K562 (cell line): ENCODE measurements around the gene DUOX2. TPM values are rescaled to one million over a fixed set of nuclear protein-coding genes. Genes with fewer than 3 reads are reported as not detected.
A peak's percentile ranks its signal among the peaks of the same experiment; 100 is the strongest.

Experiments
- ATAC-seq: fragments of 200-7000 bp; cut with Tn5 transposase; 3 replicates; pipeline ENCODE4 v1.9.1; 2020; ENCODE audit warnings: moderate library complexity
- BruUV-seq: library from RNA; stranded (reverse); fragments of 400-500 nt; replicated peaks from 2 replicates; lab custom pipeline; 2021; lab: Mats Ljungman, UMichigan
- CTCF ChIA-PET: fragments of 300-600 bp; formaldehyde crosslinking; extraction: SDS; loops from one replicate; lab custom pipeline; 2021; ENCODE audit warnings: low intra/inter-chr PET ratio; lab: Yijun Ruan, JAX
- POLR2A ChIA-PET: fragments of 300-600, 350-650 bp; sonication (Branson Sonifier 250); formaldehyde crosslinking; extraction: SDS; loops from one replicate; lab custom pipeline; 2021; ENCODE audit warnings: antibody characterized with exemption, inconsistent platforms; lab: Yijun Ruan, JAX
- DNase-seq, 4 experiments: peaks; one replicate each; pipeline versions ENCODE4 v3.0.0 to v3.0.0-alpha.2; 2011 to 2018; ENCODE audit warnings: low spot score in 3 of 4, mixed read lengths in 3 of 4; ENCODE audit errors: extremely low read depth in 1 of 4
- FAIRE-seq: peaks from 2 replicates; lab custom pipeline; 2011; peaks lifted over from hg19 to GRCh38; lab: Jason Lieb, UNC
- H2AFZ ChIP-seq: 2 replicates; pipeline ENCODE4 v1.6.0; 2011; ENCODE audit warnings: low read depth, low read length, control low read depth, inconsistent platforms
- H3K27ac ChIP-seq: fragments of 200-600 bp; 3 replicates; pipeline ENCODE4 v1.8.0; 2011; ENCODE audit warnings: low read depth, mild to moderate bottlenecking, control low read depth, inconsistent platforms, low read length, moderate library complexity, mixed read lengths; ENCODE audit errors: extremely low read depth
- H3K27me3 ChIP-seq, 2 experiments: fragments of 300-600 bp in 1 of 2; 2 replicates in 1 of 2; 3 replicates in 1 of 2; pipeline versions ENCODE4 v1.6.0 to v1.8.0; 2011; ENCODE audit warnings: inconsistent platforms in 2 of 2, low read length in 2 of 2, mild to moderate bottlenecking in 1 of 2, mixed read lengths in 1 of 2, moderate library complexity in 1 of 2; ENCODE audit not compliant: control insufficient read depth in 2 of 2, insufficient read depth in 2 of 2
- H3K36me3 ChIP-seq: fragments of 300-600 bp; 3 replicates; pipeline ENCODE4 v1.8.0; 2011; ENCODE audit warnings: mild to moderate bottlenecking, low read length, inconsistent platforms; ENCODE audit not compliant: control insufficient read depth, insufficient read depth
- H3K4me1 ChIP-seq, 2 experiments: fragments of 200-600 bp in 1 of 2; replicated peaks in 1 of 2; 2 replicates in 1 of 2; 3 replicates in 1 of 2; pipeline versions ENCODE4 v1.5.1 to v1.8.0; 2011; ENCODE audit warnings: inconsistent platforms in 2 of 2, low read length in 2 of 2, mild to moderate bottlenecking in 1 of 2, mixed read lengths in 1 of 2, moderate library complexity in 1 of 2; ENCODE audit not compliant: control insufficient read depth in 2 of 2, insufficient read depth in 2 of 2
- H3K4me2 ChIP-seq: 2 replicates; pipeline ENCODE4 v1.6.1; 2011; ENCODE audit warnings: low read length, control low read depth, inconsistent platforms, mixed read lengths; ENCODE audit not compliant: insufficient read depth
- H3K4me3 ChIP-seq: fragments of 200-600 bp; sonication (generic), shearing (Covaris generic); 2 replicates; pipeline ENCODE4 v1.5.1; 2016; ENCODE audit warnings: control low read depth, inconsistent platforms
- H3K79me2 ChIP-seq: fragments of 200-600 bp; 3 replicates; pipeline ENCODE4 v1.8.0; 2011; ENCODE audit warnings: low read length, inconsistent platforms; ENCODE audit not compliant: control insufficient read depth, insufficient read depth
- H3K9ac ChIP-seq, 2 experiments: 2 replicates each; pipeline versions ENCODE4 v1.6.0 to v1.6.1; 2011; ENCODE audit warnings: low read depth in 2 of 2, low read length in 2 of 2, control low read depth in 1 of 2, inconsistent platforms in 1 of 2, mild to moderate bottlenecking in 1 of 2, mixed read lengths in 1 of 2; ENCODE audit not compliant: insufficient read depth in 1 of 2
- H3K9me1 ChIP-seq: one replicate; pipeline ENCODE4 v1.6.0; 2011; ENCODE audit warnings: inconsistent platforms, mild to moderate bottlenecking, low read length, moderate library complexity; ENCODE audit not compliant: control insufficient read depth, insufficient read depth
- H3K9me3 ChIP-seq: replicated peaks from 2 replicates; pipeline ENCODE4 v1.5.1; 2011; ENCODE audit warnings: low read depth, low read length, inconsistent platforms; ENCODE audit not compliant: control insufficient read depth, insufficient read depth
- H4K20me1 ChIP-seq: replicated peaks from 2 replicates; pipeline ENCODE4 v1.6.1; 2011; ENCODE audit warnings: low read length, inconsistent platforms, mixed read lengths; ENCODE audit not compliant: control insufficient read depth, insufficient read depth
- CREBBP ChIP-seq: IDR thresholded peaks from one replicate; pipeline ENCODE4 v1.6.1; 2012; ENCODE audit warnings: low read depth, mild to moderate bottlenecking, control low read depth, inconsistent platforms, low read length
- DACH1 ChIP-seq: fragments of 450-650 bp; IDR thresholded peaks from 2 replicates; pipeline ENCODE4 v1.6.1; 2018; ENCODE audit not compliant: partially characterized antibody
- FOSL1 ChIP-seq: fragments of 200-800 bp; sonication (Bioruptor generic); conservative IDR thresholded peaks from 2 replicates; pipeline ENCODE4 v1.6.1; 2016; ENCODE audit warnings: missing genetic modification characterization, missing compliant biosample characterization
- JUN ChIP-seq, 2 experiments: sonication (generic) in 1 of 2; formaldehyde crosslinking in 1 of 2; IDR thresholded peaks; 2 replicates each; pipeline versions ENCODE4 v1.6.1 to v1.8.0; 2012 to 2022; ENCODE audit warnings: borderline replicate concordance in 2 of 2, mild to moderate bottlenecking in 2 of 2, improper control_type of control experiment in 1 of 2, low read depth in 1 of 2, low read length in 1 of 2, missing genetic modification reagents in 1 of 2
- MTA2 ChIP-seq: fragments of 450-650 bp; IDR thresholded peaks from 2 replicates; pipeline ENCODE4 v1.6.1; 2016; ENCODE audit warnings: low read depth
- NFIC ChIP-seq: fragments of 450-650 bp; IDR thresholded peaks from 2 replicates; pipeline ENCODE4 v1.6.1; 2017; ENCODE audit warnings: mild to moderate bottlenecking, inconsistent platforms
- ZNF121 ChIP-seq: sonication (generic); formaldehyde crosslinking; conservative IDR thresholded peaks from 2 replicates; pipeline ENCODE4 v1.8.0; 2022; ENCODE audit warnings: missing genetic modification reagents
- WGBS: fragments of 100-300 bp; shearing (Covaris generic); methylation state at CpG from one replicate; pipeline ENCODE4 v1.1.6; 2016; ENCODE audit warnings: low coverage, mixed read lengths; ENCODE audit not compliant: insufficient coverage; ENCODE audit errors: missing lambda C conversion rate; 5-methylcytosine and 5-hydroxymethylcytosine counted together
- in situ Hi-C: fragments of 300-500 bp; cut with MboI; formaldehyde crosslinking; loops from 4 replicates; pipeline ENCODE4 v1.15.0; 2018; ENCODE audit warnings: inconsistent platforms, mixed read lengths
- intact Hi-C: fragments of 100-400 bp; cut with micrococcal nuclease; formaldehyde crosslinking; loops from 2 replicates; pipeline ENCODE4 v1.14.2; 2022
- polyA plus RNA-seq, 8 experiments: library from polyadenylated mRNA; depleted of rRNA in 4 of 8; stranded (reverse) in 5 of 8; unstranded in 3 of 8; fragments of >200 nt; fragmentation: Nextera tagmentation in 2 of 8; fragmentation: Illumina TruSeq in 1 of 8; extraction: Ambion mirVana in 2 of 8; extraction: Trizol in 1 of 8; gene quantifications; 2 replicates each; pipeline versions ENCODE4 v1.2.1 to v1.2.3, GENCODE V29; 2011 to 2014; ENCODE audit warnings: inconsistent platforms in 1 of 8, missing spikeins in 1 of 8
- total RNA-seq, 7 experiments: library from RNA; depleted of rRNA in 6 of 7; stranded (reverse); fragments of >200 nt in 6 of 7; fragmentation: Illumina TruSeq in 2 of 7; extraction: Trizol in 2 of 7; gene quantifications; 2 replicates each; pipeline versions ENCODE4 v1.2.1 to v1.2.3, GENCODE V29; 2011 to 2021; ENCODE audit warnings: low replicate concordance in 1 of 7
- TF ChIP-seq, protein P1 (sequence below): conservative IDR thresholded peaks from 2 replicates; pipeline ENCODE4 v1.6.1; 2011; ENCODE audit warnings: low read depth, mild to moderate bottlenecking, low read length; ENCODE audit not compliant: control insufficient read depth

DUOX2 gene
- total and polyA plus RNA-seq, 9 of the 15 experiments (the other 6 are each of a cell fraction or from before 2014, with no cell fraction given), result 0.01 to 0.03 (median 0.02) TPM; not detected in 6

DNA sequence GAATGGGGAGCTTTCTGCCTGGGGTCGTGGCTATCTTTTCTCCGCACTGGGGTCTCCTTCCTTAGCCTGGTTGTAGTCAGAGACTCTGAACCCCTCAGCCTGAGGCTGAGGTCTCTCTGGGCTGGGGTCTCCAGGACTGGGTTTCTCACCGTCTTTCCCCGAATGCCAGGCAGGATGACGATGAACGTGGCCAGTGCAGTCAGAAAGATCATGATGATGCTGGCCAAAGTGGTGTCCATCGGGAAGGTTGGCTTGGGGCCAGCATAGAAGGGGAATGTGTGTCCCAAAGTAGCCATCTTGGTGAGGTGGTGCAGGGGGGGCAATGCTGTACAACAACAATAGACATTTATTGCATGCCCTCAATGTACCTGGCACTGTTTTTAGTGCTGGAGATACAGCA is 8.7 kb upstream of the DUOX2 start:
- no peak for ATAC-seq
- DNase-seq, result no peak
- Histone ChIP-seq H2AFZ (no peak overlapping the region), H3K27ac (no peak overlapping the region), H3K4me1 (peaks cover 0 to 3% of the 10 kb centered on the region in 2 experiments; a peak in 3 of 5 replicates), H3K9me1 (no peaks in the 10 kb centered on the region), H3K36me3 (no peaks in the 10 kb centered on the region), H3K27me3 (peaks cover 7 to 35% of the 10 kb centered on the region in 2 experiments; a peak in 4 of 5 replicates), H3K4me3 (no peak overlapping the region), H3K79me2 (no peaks in the 10 kb centered on the region), H3K9ac (no peak overlapping the region), H4K20me1 (no peaks in the 10 kb centered on the region), H3K4me2 (no peak overlapping the region), H3K9me3 (no peaks in the 10 kb centered on the region)
- TF ChIP-seq NFIC, result peak; percentile 57
- no peak for TF ChIP-seq MTA2
- intact Hi-C loops (no loop called here), in situ Hi-C loops (loop anchor here (25.0 kb wide), 1 partner anchor 160 kb away; the partner anchor contains the start of gene TERB2)
- BruUV-seq, result no TSS peak
- CTCF ChIA-PET, result no interaction called here
- no peak for FAIRE-seq
- POLR2A ChIA-PET, result interaction anchor here (0.7 to 1.1 kb wide), 4 partner anchors 9 to 38 kb away, joined by 3 to 5 read pairs (median 3); no protein-coding TSS in a partner anchor
- 0% methylated on average over 7 of the region's 7 CpGs for WGBS

DNA sequence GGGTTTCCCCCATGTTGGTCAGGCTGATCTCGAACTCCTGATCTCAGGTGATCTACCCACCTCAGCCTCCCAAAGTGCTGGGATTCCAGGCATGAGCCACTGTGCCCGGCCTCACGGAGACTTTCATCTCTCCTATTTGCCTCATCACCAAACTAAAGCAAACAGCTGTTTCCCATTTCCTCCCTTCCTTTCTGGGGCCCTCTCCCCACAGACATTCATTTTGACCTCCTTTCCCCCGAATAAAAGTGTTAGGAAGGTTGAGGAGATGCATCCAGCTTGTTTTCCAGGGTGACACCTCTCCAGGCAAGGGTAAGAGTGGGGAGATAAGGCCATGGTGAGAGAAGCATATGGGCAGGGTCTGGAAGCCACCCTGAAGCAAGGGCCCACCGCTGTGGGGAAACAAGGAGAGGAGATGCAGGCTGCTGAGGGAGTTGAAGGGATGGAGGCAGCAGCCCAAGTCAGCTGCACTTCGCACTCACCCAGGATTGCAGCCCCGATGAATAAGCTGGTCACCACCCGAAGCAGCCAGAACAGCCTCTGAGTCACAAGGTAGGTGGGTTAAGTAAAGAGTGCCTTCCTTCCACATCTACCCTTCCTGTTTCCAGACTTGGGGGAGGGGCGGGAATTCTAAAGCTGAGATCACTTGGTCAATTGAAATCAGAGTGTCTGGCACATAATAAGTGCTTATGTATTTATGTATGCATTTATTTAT is 7.9 kb upstream of the DUOX2 start:
- no peaks in the 10 kb centered on the region for H3K79me2 ChIP-seq
- peaks cover 0 to 9% of the 10 kb centered on the region in 2 experiments; a peak in 3 of 5 replicates for H3K4me1 ChIP-seq
- 4% methylated on average over 9 of the region's 9 CpGs for WGBS
- H3K4me3 ChIP-seq, result no peak overlapping the region
- H2AFZ ChIP-seq, result no peak overlapping the region
- peak; percentile 28 for TF ChIP-seq DACH1
- TF ChIP-seq CREBBP, result no peak
- TF ChIP-seq, protein P1, sequence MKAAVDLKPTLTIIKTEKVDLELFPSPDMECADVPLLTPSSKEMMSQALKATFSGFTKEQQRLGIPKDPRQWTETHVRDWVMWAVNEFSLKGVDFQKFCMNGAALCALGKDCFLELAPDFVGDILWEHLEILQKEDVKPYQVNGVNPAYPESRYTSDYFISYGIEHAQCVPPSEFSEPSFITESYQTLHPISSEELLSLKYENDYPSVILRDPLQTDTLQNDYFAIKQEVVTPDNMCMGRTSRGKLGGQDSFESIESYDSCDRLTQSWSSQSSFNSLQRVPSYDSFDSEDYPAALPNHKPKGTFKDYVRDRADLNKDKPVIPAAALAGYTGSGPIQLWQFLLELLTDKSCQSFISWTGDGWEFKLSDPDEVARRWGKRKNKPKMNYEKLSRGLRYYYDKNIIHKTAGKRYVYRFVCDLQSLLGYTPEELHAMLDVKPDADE, result no peak
- TF ChIP-seq JUN (IDR thresholded peaks at IDR 0.05; ENCODE audit: borderline replicate concordance, low read depth, low read length), result 0 out of 2 replicates have a peak, but pooled peaks have one; percentile 10
- TF ChIP-seq JUN (CRISPR knock-in tag; IDR thresholded peaks at IDR 0.05; ENCODE audit: borderline replicate concordance), result no peak
- peak; percentile 47; the same call in 1 of the 2 replicates for TF ChIP-seq FOSL1 (tag)
- peak; percentile 64 for TF ChIP-seq ZNF121 (CRISPR knock-in tag)
- H3K9ac ChIP-seq, result no peak overlapping the region; a peak in 1 of 4 replicates
- intact Hi-C loops, result no loop called here
- no peaks in the 10 kb centered on the region for H3K9me3 ChIP-seq
- ChIA-PET POLR2A (interaction anchor here (0.8 to 1.1 kb wide), 2 partner anchors 10 to 35 kb away, joined by 3 read pairs; no protein-coding TSS in a partner anchor), CTCF (no interaction called here)
- no peak overlapping the region for H3K27ac ChIP-seq
- peaks cover 7 to 35% of the 10 kb centered on the region in 2 experiments; a peak in 4 of 5 replicates for H3K27me3 ChIP-seq
- FAIRE-seq (no peak), ATAC-seq (no peak), DNase-seq (no peak)
- in situ Hi-C loops, result loop anchor here (25.0 kb wide), 1 partner anchor 160 kb away; the partner anchor contains the start of gene TERB2
- no peaks in the 10 kb centered on the region for H3K36me3 ChIP-seq
- H3K4me2 ChIP-seq, result no peak overlapping the region
- H4K20me1 ChIP-seq, result no peaks in the 10 kb centered on the region
- H3K9me1 ChIP-seq, result no peaks in the 10 kb centered on the region
- no TSS peak for BruUV-seq
